ENCODE results near the gene MAP2K2.

DNA sequence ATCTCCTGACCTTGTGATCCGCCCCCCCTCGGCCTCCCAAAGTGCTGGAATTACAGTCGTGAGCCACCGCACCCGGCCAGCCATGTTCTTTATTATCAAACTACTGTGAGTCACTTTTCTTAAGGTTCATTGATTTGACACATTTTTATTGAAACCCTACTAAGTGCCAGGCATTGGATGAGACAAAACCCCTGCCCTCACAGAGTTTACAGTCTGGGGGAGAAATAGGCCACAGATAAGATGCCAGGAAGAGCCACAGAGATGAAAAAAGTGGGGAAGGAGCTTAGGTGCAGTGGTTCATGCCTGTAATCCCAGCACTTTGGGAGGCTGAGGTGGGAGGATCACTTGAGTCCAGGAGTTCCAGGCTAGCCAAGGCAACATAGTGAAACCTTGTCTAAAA lies 14.5 kb upstream of the MAP2K2 start:
- TF ChIP-seq, protein P1, sequence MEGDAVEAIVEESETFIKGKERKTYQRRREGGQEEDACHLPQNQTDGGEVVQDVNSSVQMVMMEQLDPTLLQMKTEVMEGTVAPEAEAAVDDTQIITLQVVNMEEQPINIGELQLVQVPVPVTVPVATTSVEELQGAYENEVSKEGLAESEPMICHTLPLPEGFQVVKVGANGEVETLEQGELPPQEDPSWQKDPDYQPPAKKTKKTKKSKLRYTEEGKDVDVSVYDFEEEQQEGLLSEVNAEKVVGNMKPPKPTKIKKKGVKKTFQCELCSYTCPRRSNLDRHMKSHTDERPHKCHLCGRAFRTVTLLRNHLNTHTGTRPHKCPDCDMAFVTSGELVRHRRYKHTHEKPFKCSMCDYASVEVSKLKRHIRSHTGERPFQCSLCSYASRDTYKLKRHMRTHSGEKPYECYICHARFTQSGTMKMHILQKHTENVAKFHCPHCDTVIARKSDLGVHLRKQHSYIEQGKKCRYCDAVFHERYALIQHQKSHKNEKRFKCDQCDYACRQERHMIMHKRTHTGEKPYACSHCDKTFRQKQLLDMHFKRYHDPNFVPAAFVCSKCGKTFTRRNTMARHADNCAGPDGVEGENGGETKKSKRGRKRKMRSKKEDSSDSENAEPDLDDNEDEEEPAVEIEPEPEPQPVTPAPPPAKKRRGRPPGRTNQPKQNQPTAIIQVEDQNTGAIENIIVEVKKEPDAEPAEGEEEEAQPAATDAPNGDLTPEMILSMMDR (IDR thresholded peaks at IDR 0.05) = no peak
- TF ChIP-seq EZH2 (IDR thresholded peaks at IDR 0.05; ENCODE audit: borderline replicate concordance, insufficient read depth, low read depth, low read length, poor library complexity, severe bottlenecking) = no peak

Data from B cell (primary cell).